Right lobe of liver (tissue), 6 donors: ENCODE results near the gene PCDHAC2. TPM values are rescaled to one million over a fixed set of nuclear protein-coding genes. Genes with fewer than 3 reads are reported as not detected.

Experiments
- ATAC-seq, 4 donors: fragments of 200-7000 bp; cut with Tn5 transposase; one replicate each; pipeline ENCODE4 v1.9.1; 2020; ENCODE audit warnings: mild to moderate bottlenecking in 4 of 4, moderate library complexity in 4 of 4
- DNase-seq, 3 donors: peaks; one replicate each; pipeline ENCODE4 v3.0.0-alpha.2; 2020
- H3K27ac ChIP-seq, 3 donors: fragments of 200-600 bp; one replicate each; pipeline ENCODE4 v1.8.0; 2022
- H3K27me3 ChIP-seq, 2 donors: fragments of 200-600 bp; one replicate each; pipeline ENCODE4 v1.8.0; 2022
- H3K36me3 ChIP-seq, 4 donors: fragments of 200-600 bp; sonication (generic) in 1 of 4; one replicate each; pipeline versions ENCODE4 v1.5.1 to v1.8.0; 2017 to 2022; ENCODE audit warnings: control low read depth in 1 of 4
- H3K4me1 ChIP-seq, 4 donors: fragments of 200-600 bp; sonication (generic) in 1 of 4; one replicate each; pipeline versions ENCODE4 v1.5.1 to v1.8.0; 2017 to 2022; ENCODE audit warnings: control low read depth in 1 of 4
- H3K4me3 ChIP-seq, 3 donors: fragments of 200-600 bp; one replicate each; pipeline ENCODE4 v1.8.0; 2022
- H3K9me3 ChIP-seq, 4 donors: fragments of 200-600 bp; sonication (generic) in 1 of 4; one replicate each; pipeline versions ENCODE4 v1.5.1 to v1.8.0; 2017 to 2022; ENCODE audit warnings: control low read depth in 1 of 4
- CTCF ChIP-seq, 4 donors: fragments of 200-600 bp in 3 of 4; fragments of 450-650 bp in 1 of 4; IDR thresholded peaks; one replicate each; pipeline versions ENCODE4 v1.5.1 to v1.8.0; 2016 to 2022; ENCODE audit warnings: antibody characterized with exemption in 4 of 4, mild to moderate bottlenecking in 2 of 4
- POLR2A ChIP-seq: fragments of 450-650 bp; IDR thresholded peaks from one replicate; pipeline ENCODE4 v1.6.1; 2017; ENCODE audit warnings: antibody characterized with exemption, mild to moderate bottlenecking
- WGBS: methylation state at CpG from one replicate; pipeline ENCODE4 v1.1.6; 2018; ENCODE audit warnings: low coverage, low lambda C conversion rate; ENCODE audit not compliant: insufficient coverage; ENCODE audit errors: missing lambda C conversion rate; 5-methylcytosine and 5-hydroxymethylcytosine counted together
- intact Hi-C, 2 donors: fragments of 100-400 bp; cut with DNase I; formaldehyde crosslinking; loops; one replicate each; pipeline versions ENCODE4 v1.11.2 to v1.14.1; 2022
- total RNA-seq, 6 experiments: library from RNA; depleted of rRNA in 2 of 6; stranded (reverse); fragments of >200 nt in 2 of 6; fragmentation: NEBNext Ultra II Directional in 3 of 6; extraction: Animal tissue kit (Norgen Biotek cat#: 25700) in 3 of 6; gene quantifications; one replicate each; pipeline versions ENCODE4 v1.1.0 to v1.2.4, GENCODE V29; 2016 to 2023
- donor health status: DM: no; HTN: yes; CAD: no.
- donor health status: DM: no; HTN: no; CAD: no.
- donor health status: DM: no; HTN: no; CAD: no.
- donor health status: DM: no; HTN: yes; CAD: no.
- donor health status: DM: no; HTN: yes; CAD: no.

The PCDHAC2 gene
- total RNA-seq, 6 experiments from 2014 or later, result 0.68 to 2.2 (median 1.3) TPM

GRCh38 chr5:140978260-140978659 is 12.0 kb downstream of the PCDHAC2 start:
- H3K4me3 ChIP-seq, result no peak overlapping the region
- no peaks in the 10 kb centered on the region for H3K27me3 ChIP-seq
- peak overlapping the region in 1 of 3 donors; percentile 24 for H3K27ac ChIP-seq
- ATAC-seq, result peak; percentile 82 to 97 (median 95)
- H3K4me1 ChIP-seq, result peaks cover 0 to 7% (median 0%) of the 10 kb centered on the region in 4 donors
- no peaks in the 10 kb centered on the region for H3K36me3 ChIP-seq
- DNase-seq, result peak; percentile 53 to 85 (median 69)
- TF ChIP-seq CTCF (IDR thresholded peaks at IDR 0.05) (no peak), POLR2A (no peak)
- H3K9me3 ChIP-seq, result no peaks in the 10 kb centered on the region
- WGBS, result 5% methylated on average over 2 of the region's 2 CpGs
- intact Hi-C loops, result no loop called here

GRCh38 chr5:140978983-140979382 is 12.7 kb downstream of the PCDHAC2 start:
- 82% methylated on average over 1 of the region's 1 CpG for WGBS
- TF ChIP-seq CTCF (IDR thresholded peaks at IDR 0.05) (no peak), POLR2A (no peak)
- Histone ChIP-seq H3K4me3 (no peak overlapping the region), H3K4me1 (peaks cover 0 to 7% (median 0%) of the 10 kb centered on the region in 4 donors), H3K27ac (no peak overlapping the region), H3K27me3 (no peaks in the 10 kb centered on the region), H3K36me3 (no peaks in the 10 kb centered on the region), H3K9me3 (no peaks in the 10 kb centered on the region)
- intact Hi-C loops, result no loop called here
- DNase-seq, result no peak
- ATAC-seq, result no peak

- no peak for ATAC-seq
- TF ChIP-seq CTCF (IDR thresholded peaks at IDR 0.05) (no peak), POLR2A (no peak)
- WGBS, result 89% methylated on average over 5 of the region's 5 CpGs
- Histone ChIP-seq H3K27ac (no peak overlapping the region), H3K36me3 (no peaks in the 10 kb centered on the region), H3K9me3 (no peaks in the 10 kb centered on the region), H3K27me3 (no peaks in the 10 kb centered on the region), H3K4me3 (no peak overlapping the region), H3K4me1 (no peaks in the 10 kb centered on the region)
- intact Hi-C loops, result no loop called here
- no peak for DNase-seq
These were observed 15.9 kb downstream of the PCDHAC2 start for GRCh38 chr5:140982083-140982716.

GRCh38 chr5:140986117-140986521 is 19.8 kb downstream of the PCDHAC2 start:
- DNase-seq (no peak), ATAC-seq (no peak)
- no peaks in the 10 kb centered on the region for H3K4me1 ChIP-seq
- WGBS, result 5% methylated on average over 2 of the region's 3 CpGs
- TF ChIP-seq CTCF (IDR thresholded peaks at IDR 0.05) (no peak), POLR2A (no peak)
- no peaks in the 10 kb centered on the region for H3K9me3 ChIP-seq
- H3K27me3 ChIP-seq, result no peaks in the 10 kb centered on the region
- H3K4me3 ChIP-seq, result no peak overlapping the region
- no peaks in the 10 kb centered on the region for H3K36me3 ChIP-seq
- intact Hi-C loops, result no loop called here
- no peak overlapping the region for H3K27ac ChIP-seq
